Measurements from ENCODE around the gene HIGD2A. TPM values are rescaled to one million over a fixed set of nuclear protein-coding genes. Genes with fewer than 3 reads are reported as not detected.

The HIGD2A gene
- total RNA-seq, 1 experiment from 2014 or later = 170 TPM

DNA sequence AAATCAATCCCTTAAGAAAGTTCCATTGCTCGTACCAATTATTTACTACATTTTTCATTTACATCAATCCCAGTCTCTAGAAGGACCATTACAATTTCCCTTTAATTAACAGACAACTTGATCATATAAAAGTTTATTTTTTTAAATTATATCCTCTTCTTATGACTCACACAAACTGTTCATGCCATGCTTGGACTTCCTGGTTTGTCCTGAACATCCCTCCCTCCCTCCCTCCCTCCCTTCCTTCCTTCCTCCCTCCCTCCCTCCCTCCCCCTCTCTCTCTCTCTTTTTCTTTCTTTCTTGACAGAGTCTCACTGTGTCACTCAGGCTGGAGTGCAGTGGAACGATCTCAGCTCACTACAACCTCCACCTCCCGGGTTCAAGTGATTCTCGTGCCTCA, 39.4 kb downstream of the HIGD2A start:
- Histone ChIP-seq H3K4me1 (no peaks in the 10 kb centered on the region), H3K27me3 (peaks cover 4% of the 10 kb centered on the region; the same call in 1 of the 2 replicates), H3K9me3 (replicated peaks) (0 out of 2 replicates have a peak, but pooled peaks cover 5% of the 10 kb centered on the region), H3K36me3 (no peaks in the 10 kb centered on the region), H3K27ac (no peak overlapping the region), H3K4me3 (no peak overlapping the region)
- no peak for DNase-seq

DNA sequence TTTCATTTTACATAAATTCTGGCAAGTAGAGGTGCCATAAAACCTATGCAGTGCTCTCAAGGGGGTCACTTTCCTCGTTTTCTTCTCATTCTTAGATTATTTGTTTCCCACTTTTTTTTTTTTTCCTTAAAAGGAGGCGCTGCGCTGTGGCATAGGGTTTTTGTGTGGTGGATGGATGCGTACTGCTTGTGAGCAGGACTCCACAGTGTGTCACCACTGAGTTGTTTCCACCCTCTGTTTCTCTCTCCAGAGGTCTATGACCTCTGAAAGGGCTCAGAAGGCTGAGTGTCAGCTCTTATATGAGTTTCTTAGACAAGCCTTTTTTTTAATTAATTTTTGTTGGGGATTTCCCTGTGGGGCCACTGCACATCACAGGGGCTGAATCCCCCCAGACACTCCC, 41.4 kb downstream of the HIGD2A start:
- DNase-seq = no peak
- H3K9me3 ChIP-seq (replicated peaks) = 0 out of 2 replicates have a peak, but pooled peaks cover 5% of the 10 kb centered on the region

DNA sequence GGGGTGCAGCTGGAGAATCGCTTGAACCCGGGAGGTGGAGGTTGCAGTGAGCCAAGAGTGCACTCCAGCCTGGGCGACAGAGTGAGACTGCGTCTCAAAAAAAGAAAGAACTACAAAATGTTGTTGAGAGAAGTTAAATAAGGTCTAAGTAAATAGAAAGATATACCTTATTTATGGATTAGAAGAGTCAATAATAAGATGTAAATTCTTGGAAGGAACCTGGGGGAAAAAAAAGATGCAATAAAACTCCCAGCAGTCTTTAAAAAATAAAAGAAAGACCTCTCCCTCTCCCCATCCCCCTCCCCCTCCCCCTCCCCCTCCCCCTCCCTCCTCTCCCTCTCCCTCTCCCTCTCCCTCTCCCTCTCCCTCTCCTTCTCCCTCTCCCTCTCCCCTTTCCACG, 44.2 kb downstream of the HIGD2A start:
- Histone ChIP-seq H3K27ac (no peak overlapping the region), H3K36me3 (no peaks in the 10 kb centered on the region), H3K9me3 (replicated peaks) (no peaks in the 10 kb centered on the region), H3K4me3 (no peak overlapping the region), H3K4me1 (no peaks in the 10 kb centered on the region), H3K27me3 (peaks cover 4% of the 10 kb centered on the region; the same call in 1 of the 2 replicates)
- DNase-seq = no peak

More for the DNA sequence above, 41.4 kb downstream of the HIGD2A start:
- Histone ChIP-seq H3K27ac (no peak overlapping the region), H3K36me3 (no peaks in the 10 kb centered on the region), H3K4me1 (no peaks in the 10 kb centered on the region), H3K27me3 (peaks cover 4% of the 10 kb centered on the region; the same call in 1 of the 2 replicates), H3K4me3 (no peak overlapping the region)

DNA sequence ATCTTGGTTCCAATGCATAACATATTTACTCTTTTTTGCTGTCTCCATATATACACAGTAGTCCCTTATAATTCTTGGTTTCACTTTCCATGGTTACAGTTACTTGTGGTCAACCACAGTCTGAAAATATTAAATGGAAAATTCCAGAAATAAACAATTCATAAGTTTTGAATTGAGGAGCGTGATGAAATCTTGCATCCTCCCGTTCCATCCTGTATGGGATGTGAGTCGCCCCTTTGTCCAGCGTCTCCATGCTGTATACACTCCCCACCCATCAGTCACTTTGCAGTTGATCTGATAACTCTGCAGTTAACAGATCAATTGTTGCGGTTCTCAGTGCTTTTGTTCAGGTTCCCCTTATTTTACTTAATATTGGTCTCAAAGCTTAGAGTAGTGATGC, 48.1 kb downstream of the HIGD2A start:
- peak overlapping the region; percentile 12; the same call in 1 of the 2 replicates for H3K4me3 ChIP-seq
- no peak overlapping the region for H3K27ac ChIP-seq
- no peaks in the 10 kb centered on the region for H3K9me3 ChIP-seq (replicated peaks)
- H3K4me1 ChIP-seq = peaks cover 4% of the 10 kb centered on the region; the same call in 1 of the 2 replicates
- H3K27me3 ChIP-seq = no peaks in the 10 kb centered on the region; the same call in 1 of the 2 replicates
- no peak for DNase-seq
- H3K36me3 ChIP-seq = no peaks in the 10 kb centered on the region

DNA sequence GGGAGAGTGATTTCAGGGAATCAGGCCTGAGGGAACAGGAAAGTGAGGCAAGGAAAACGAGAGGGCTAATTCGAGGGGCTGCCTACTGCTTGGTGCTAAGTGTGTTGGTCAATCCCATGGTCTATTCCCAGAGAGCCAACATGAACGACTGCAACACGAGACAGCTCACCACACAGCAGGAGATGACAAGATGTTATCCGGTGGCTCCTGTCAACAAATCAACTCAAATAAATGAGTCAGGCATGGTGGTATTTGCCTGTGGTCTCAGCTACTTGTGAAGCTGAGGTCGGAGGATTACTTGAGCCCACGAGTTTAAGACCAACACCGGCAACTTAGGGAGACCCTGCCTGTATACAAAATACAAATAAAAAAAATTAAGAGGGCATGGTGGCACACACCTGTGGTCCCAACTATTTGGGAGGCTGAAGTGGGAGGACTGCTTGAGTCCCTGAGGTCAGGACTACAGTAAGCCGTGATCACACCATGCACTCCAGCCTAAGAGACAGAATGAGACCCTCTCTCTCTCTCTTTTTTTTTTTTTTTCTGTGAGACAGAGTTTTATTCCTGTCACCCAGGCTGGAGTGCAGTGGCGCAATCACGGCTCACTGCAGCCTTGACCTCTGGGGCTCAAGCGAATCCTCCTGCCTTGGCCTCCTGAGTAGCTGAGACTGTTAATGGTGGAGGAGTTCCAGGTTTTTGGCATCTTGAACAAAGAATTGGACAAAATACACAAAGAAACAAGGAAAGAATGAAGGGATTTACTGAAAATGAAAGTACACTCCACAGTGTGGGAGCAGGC, 50.6 kb downstream of the HIGD2A start:
- Histone ChIP-seq H3K9me3 (replicated peaks) (no peaks in the 10 kb centered on the region), H3K27ac (no peak overlapping the region), H3K36me3 (no peaks in the 10 kb centered on the region), H3K27me3 (no peaks in the 10 kb centered on the region; the same call in 1 of the 2 replicates), H3K4me1 (peaks cover 4% of the 10 kb centered on the region; the same call in 1 of the 2 replicates), H3K4me3 (no peak overlapping the region)
- peak; percentile 30 to 32 for DNase-seq

Other genes starting within 250 kb of the HIGD2A start
- 28.9 and 31.5 TPM in 2 replicates for gene SIMC1, start 150.3 kb upstream of the HIGD2A start, total RNA-seq (2014; rRNA removed; shearing (Covaris generic))
- 119 TPM in 2 replicates for gene KIAA1191, start 27.0 kb upstream of the HIGD2A start, total RNA-seq (2014; rRNA removed; shearing (Covaris generic))
- 5.7 and 6.5 TPM in 2 replicates for gene ARL10, start 23.3 kb upstream of the HIGD2A start, total RNA-seq (2014; rRNA removed; shearing (Covaris generic))
- 47.8 and 52.9 TPM in 2 replicates for gene NOP16, start 153 bp upstream of the HIGD2A start, total RNA-seq (2014; rRNA removed; shearing (Covaris generic))
- 28.3 and 29.6 TPM in 2 replicates for gene CLTB, start 27.8 kb downstream of the HIGD2A start, total RNA-seq (2014; rRNA removed; shearing (Covaris generic))
- 51.7 and 52.5 TPM in 2 replicates for gene FAF2, start 59.6 kb downstream of the HIGD2A start, total RNA-seq (2014; rRNA removed; shearing (Covaris generic))
- 24.2 and 29.0 TPM in 2 replicates for gene RNF44, start 148.7 kb downstream of the HIGD2A start, total RNA-seq (2014; rRNA removed; shearing (Covaris generic))
- not detected in 2 replicates for gene CDHR2, start 160.6 kb downstream of the HIGD2A start, total RNA-seq (2014; rRNA removed; shearing (Covaris generic))
- gene GPRIN1, start 221.4 kb downstream of the HIGD2A start, total RNA-seq (2014; rRNA removed; shearing (Covaris generic)) = 6.5 and 6.9 TPM in 2 replicates
- gene SNCB, start 241.8 kb downstream of the HIGD2A start, total RNA-seq (2014; rRNA removed; shearing (Covaris generic)) = not detected in 2 replicates
- not detected in 2 replicates for gene EIF4E1B, start 241.9 kb downstream of the HIGD2A start, total RNA-seq (2014; rRNA removed; shearing (Covaris generic))